Esophagus (tissue), 2 donors: ENCODE data around the gene TUBB3. TPM values are rescaled to one million over a fixed set of nuclear protein-coding genes. Genes with fewer than 3 reads are reported as not detected.
A peak's percentile ranks its signal among the peaks of the same experiment; 100 is the strongest.

Experiments used
- H3K27ac ChIP-seq, 2 donors: one replicate each; pipeline ENCODE4 v1.5.1; 2013; ENCODE audit warnings: low read depth in 2 of 2, mild to moderate bottlenecking in 2 of 2, inconsistent platforms in 1 of 2, low read length in 1 of 2, moderate library complexity in 1 of 2
- H3K27me3 ChIP-seq, 2 donors: one replicate each; pipeline ENCODE4 v1.6.1; 2013; ENCODE audit warnings: low read length in 2 of 2, control low read depth in 1 of 2, mild to moderate bottlenecking in 1 of 2; ENCODE audit not compliant: insufficient read depth in 2 of 2, control insufficient read depth in 1 of 2
- H3K36me3 ChIP-seq, 2 donors: one replicate each; pipeline ENCODE4 v1.6.1; 2013; ENCODE audit warnings: low read length in 1 of 2; ENCODE audit not compliant: control insufficient read depth in 2 of 2, insufficient read depth in 2 of 2
- H3K4me1 ChIP-seq, 2 donors: one replicate each; pipeline ENCODE4 v1.6.1; 2013; ENCODE audit warnings: low read length in 1 of 2; ENCODE audit not compliant: control insufficient read depth in 2 of 2, insufficient read depth in 2 of 2
- H3K4me3 ChIP-seq, 2 donors: one replicate each; pipeline ENCODE4 v1.5.1; 2013; ENCODE audit warnings: low read length in 2 of 2, mild to moderate bottlenecking in 2 of 2, low read depth in 1 of 2, moderate library complexity in 1 of 2
- H3K9me3 ChIP-seq, 2 donors: one replicate each; pipeline ENCODE4 v1.6.1; 2013; ENCODE audit warnings: mild to moderate bottlenecking in 2 of 2, low read depth in 1 of 2, low read length in 1 of 2, moderate library complexity in 1 of 2; ENCODE audit not compliant: control insufficient read depth in 2 of 2, insufficient read depth in 1 of 2
- WGBS, 2 donors: extraction: QIAGEN DNeasy Blood & Tissue Kit; methylation state at CpG; one replicate each; pipeline ENCODE4 v1.1.7; 2013; 5-methylcytosine and 5-hydroxymethylcytosine counted together
- polyA plus RNA-seq, 2 donors: library from polyadenylated mRNA; stranded (reverse); fragments of 200-250 nt; gene quantifications; one replicate each; pipeline ENCODE4 v1.2.3, GENCODE V29; 2013
- donor health status: healthy with polysubstance abuse.
- donor health status: Bipolar disorder and iron deficiency.

Gene TUBB3
- polyA plus RNA-seq, 2 donors = 0.16 to 1.5 TPM

- Histone ChIP-seq H3K27me3 (no peaks in the 10 kb centered on the region), H3K27ac (no peak overlapping the region), H3K36me3 (peaks cover 17 to 55% of the 10 kb centered on the region in 2 donors), H3K9me3 (no peaks in the 10 kb centered on the region), H3K4me3 (no peak overlapping the region), H3K4me1 (peaks cover 0 to 5% of the 10 kb centered on the region in 2 donors)
- 81 to 89% methylated on average over 16 of the region's 16 CpGs for WGBS, 2 donors
These were observed 32.1 kb upstream of the TUBB3 start for GRCh38 chr16:89890886-89891657.

GRCh38 chr16:89892055-89892630 is 31.0 kb upstream of the TUBB3 start:
- H3K27me3 ChIP-seq = no peaks in the 10 kb centered on the region
- H3K27ac ChIP-seq = no peak overlapping the region
- 93 to 94% methylated on average over 18 of the region's 18 CpGs for whole genome bisulfite sequencing, 2 donors
- H3K4me1 ChIP-seq = peaks cover 0 to 5% of the 10 kb centered on the region in 2 donors
- H3K4me3 ChIP-seq = no peak overlapping the region
- no peaks in the 10 kb centered on the region for H3K9me3 ChIP-seq
- H3K36me3 ChIP-seq = peaks cover 15 to 61% of the 10 kb centered on the region in 2 donors

GRCh38 chr16:89892635-89893034 is 30.5 kb upstream of the TUBB3 start:
- WGBS, 2 donors = 95 to 98% methylated on average over 9 of the region's 9 CpGs
- H3K36me3 ChIP-seq = peaks cover 12 to 60% of the 10 kb centered on the region in 2 donors
- H3K27me3 ChIP-seq = no peaks in the 10 kb centered on the region

GRCh38 chr16:89893642-89894548 is 29.2 kb upstream of the TUBB3 start:
- no peaks in the 10 kb centered on the region for H3K9me3 ChIP-seq
- 94 to 96% methylated on average over 45 of the region's 45 CpGs for WGBS, 2 donors
- H3K36me3 ChIP-seq = peaks cover 13 to 65% of the 10 kb centered on the region in 2 donors
- H3K4me1 ChIP-seq = peaks cover 0 to 5% of the 10 kb centered on the region in 2 donors
- H3K4me3 ChIP-seq = no peak overlapping the region
- no peaks in the 10 kb centered on the region for H3K27me3 ChIP-seq
- no peak overlapping the region for H3K27ac ChIP-seq

More at GRCh38 chr16:89892635-89893034, 30.5 kb upstream of the TUBB3 start:
- Histone ChIP-seq H3K4me3 (no peak overlapping the region), H3K27ac (no peak overlapping the region), H3K4me1 (peaks cover 0 to 5% of the 10 kb centered on the region in 2 donors), H3K9me3 (no peaks in the 10 kb centered on the region)

- 91 to 92% methylated on average over 26 of the region's 26 CpGs for WGBS, 2 donors
- Histone ChIP-seq H3K36me3 (peaks cover 25 to 73% of the 10 kb centered on the region in 2 donors), H3K27ac (no peak overlapping the region)
These were observed 27.5 kb upstream of the TUBB3 start for GRCh38 chr16:89895482-89896250.

GRCh38 chr16:89897204-89897603 is 25.9 kb upstream of the TUBB3 start:
- no peaks in the 10 kb centered on the region for H3K27me3 ChIP-seq
- H3K9me3 ChIP-seq = no peaks in the 10 kb centered on the region
- no peak overlapping the region for H3K27ac ChIP-seq
- H3K4me3 ChIP-seq = no peak overlapping the region
- H3K36me3 ChIP-seq = peaks cover 24 to 64% of the 10 kb centered on the region in 2 donors
- WGBS, 2 donors = 96 to 97% methylated on average over 11 of the region's 11 CpGs
- H3K4me1 ChIP-seq = no peaks in the 10 kb centered on the region

More at GRCh38 chr16:89895482-89896250, 27.5 kb upstream of the TUBB3 start:
- peaks cover 0 to 5% of the 10 kb centered on the region in 2 donors for H3K4me1 ChIP-seq
- no peaks in the 10 kb centered on the region for H3K9me3 ChIP-seq
- H3K27me3 ChIP-seq = no peaks in the 10 kb centered on the region
- no peak overlapping the region for H3K4me3 ChIP-seq

- no peaks in the 10 kb centered on the region for H3K4me1 ChIP-seq
- H3K27me3 ChIP-seq = no peaks in the 10 kb centered on the region
- peak overlapping the region in 1 of 2 donors; percentile 40 for H3K27ac ChIP-seq
- WGBS, 2 donors = 92 to 94% methylated on average over 36 of the region's 36 CpGs
- peaks cover 23 to 58% of the 10 kb centered on the region in 2 donors for H3K36me3 ChIP-seq
- no peaks in the 10 kb centered on the region for H3K9me3 ChIP-seq
- no peak overlapping the region for H3K4me3 ChIP-seq
These were observed 24.8 kb upstream of the TUBB3 start for GRCh38 chr16:89898201-89898967.

- Histone ChIP-seq H3K36me3 (peaks cover 23 to 60% of the 10 kb centered on the region in 2 donors), H3K27me3 (no peaks in the 10 kb centered on the region), H3K9me3 (no peaks in the 10 kb centered on the region), H3K27ac (no peak overlapping the region), H3K4me3 (no peak overlapping the region), H3K4me1 (no peaks in the 10 kb centered on the region)
- 92 to 94% methylated on average over 20 of the region's 20 CpGs for WGBS, 2 donors
These were observed 23.2 kb upstream of the TUBB3 start for GRCh38 chr16:89899879-89900481.
